Stimulated activated CD8-positive, alpha-beta memory T cell treated with anti-CD3 and anti-CD28 coated beads, Interleukin-2, amount 100 ng/mL, for 1 hour (primary cell): ENCODE measurements around the gene OXER1.

Experiments
- DNase-seq, 2 donors: peaks; one replicate each; pipeline ENCODE4 v3.0.0-alpha.2; 2020; ENCODE audit warnings: low read depth in 2 of 2

The OXER1 gene

GRCh38 chr2:42794271-42795046, 30.5 kb upstream of the OXER1 start:
- DNase-seq, result no peak

DNA sequence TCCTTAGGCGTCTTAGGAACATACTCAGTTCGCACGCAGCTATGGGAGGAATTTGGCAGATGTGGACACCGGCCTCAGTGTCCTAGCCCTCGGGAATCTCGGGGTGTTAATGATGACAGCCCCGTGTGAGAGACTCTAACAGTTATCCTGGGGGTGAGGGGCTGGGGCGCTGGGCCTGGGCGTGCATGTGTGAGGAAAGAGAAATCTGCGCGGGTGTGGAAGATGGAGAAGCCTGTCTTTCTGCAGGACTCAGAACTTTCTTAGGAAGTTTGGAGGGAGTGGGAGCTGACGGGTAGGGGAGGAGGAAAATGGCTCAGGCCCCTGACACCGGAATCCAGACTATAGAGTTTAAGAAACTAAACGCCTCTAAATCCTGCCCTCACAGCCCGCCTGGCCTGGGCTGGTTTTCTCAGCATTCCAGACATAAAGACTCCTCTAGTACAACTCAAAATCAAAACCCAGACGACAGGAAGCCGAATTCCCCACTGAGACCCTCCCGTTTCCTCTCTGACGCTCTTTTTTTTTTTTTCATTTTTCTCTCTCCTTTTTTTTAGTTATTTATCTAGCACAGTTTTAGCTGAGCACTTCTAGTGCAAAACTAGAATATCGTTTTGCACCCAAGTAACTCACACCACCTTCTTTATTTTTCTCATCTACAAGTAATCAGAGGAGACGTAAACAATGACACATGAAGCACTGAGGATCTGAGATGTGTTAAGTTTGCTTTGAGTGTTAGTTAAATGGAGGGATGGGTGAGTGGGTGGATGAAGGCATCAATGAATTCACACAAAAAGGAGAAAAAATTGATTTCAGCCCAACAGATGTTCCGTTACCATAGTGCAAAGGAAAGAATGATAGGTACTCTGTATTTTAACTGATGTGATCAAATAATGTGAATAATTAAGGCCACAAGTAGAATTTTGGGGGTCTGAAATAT, 29.7 kb upstream of the OXER1 start:
- DNase-seq, result no peak

DNA sequence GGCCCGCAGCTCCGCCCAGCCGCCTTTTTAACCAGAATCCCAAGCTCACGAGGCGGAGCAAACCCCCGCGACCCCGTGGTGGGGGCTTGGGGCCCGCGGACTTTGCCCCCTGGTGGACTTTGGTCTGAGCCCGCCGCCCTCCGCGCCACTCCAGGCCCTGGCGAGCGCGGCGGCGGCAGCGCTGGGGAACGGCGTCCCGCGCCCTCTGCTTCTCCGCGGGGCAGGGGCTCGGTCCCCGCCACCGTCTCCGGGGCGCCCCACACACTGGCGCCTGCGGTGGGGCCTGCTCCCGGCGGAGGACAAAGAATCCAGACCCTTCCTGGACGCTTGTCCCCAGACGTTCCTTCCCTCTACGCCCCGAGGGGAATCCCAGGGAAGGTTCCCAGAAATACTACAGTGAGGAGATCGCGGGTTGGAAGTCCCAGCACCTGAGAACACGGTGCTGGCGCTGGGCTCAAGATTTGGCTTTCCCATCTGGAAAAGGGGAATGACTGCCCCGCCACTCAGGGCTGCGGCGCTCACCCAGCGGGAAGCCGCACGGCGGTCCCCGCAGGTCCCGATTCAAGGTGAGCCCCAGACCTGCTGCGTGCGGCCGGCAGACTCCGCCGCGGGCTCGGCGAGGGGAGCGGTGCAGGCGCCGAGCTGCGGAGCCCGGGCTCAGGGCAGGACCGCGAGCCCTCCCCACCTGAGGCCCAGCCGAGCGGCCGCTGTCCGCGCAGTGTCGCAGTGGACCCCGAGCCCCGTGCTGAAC, 28.8 kb upstream of the OXER1 start, which contains the start of gene HAAO:
Gene HAAO (minus strand): TSS at position 1 of the 751 bp plus-strand sequence. CDS start 47 bp downstream, outside the sequence.
- no peak for DNase-seq

GRCh38 chr2:42792087-42792582, 28.2 kb upstream of the OXER1 start:
- DNase-seq, result no peak

GRCh38 chr2:42791606-42792005, 27.7 kb upstream of the OXER1 start:
- no peak for DNase-seq

DNA sequence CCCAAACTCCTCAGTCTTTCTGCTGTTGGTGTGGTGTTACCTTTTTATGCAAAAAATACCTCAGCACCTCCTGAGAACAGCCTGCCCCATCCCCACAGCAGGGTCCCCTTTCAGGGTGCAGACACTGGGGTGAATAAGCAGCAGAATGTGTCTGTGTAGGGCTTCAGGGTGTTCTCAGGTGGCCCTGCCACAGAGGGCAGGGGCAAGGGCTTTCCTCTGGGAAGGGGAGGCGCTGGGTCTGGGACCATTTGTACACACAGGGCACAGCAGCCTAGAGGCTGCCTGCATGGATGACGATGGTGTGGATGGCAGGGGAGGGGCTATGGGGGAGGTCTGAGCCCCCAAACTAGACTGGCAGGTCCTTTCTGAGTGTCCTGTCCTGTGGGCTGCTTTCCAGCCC, 25.8 kb upstream of the OXER1 start:
- no peak for DNase-seq

GRCh38 chr2:42788882-42789281, 24.9 kb upstream of the OXER1 start:
- DNase-seq, result no peak

- no peak for DNase-seq
These were observed 24.5 kb upstream of the OXER1 start for GRCh38 chr2:42788478-42788793.

DNA sequence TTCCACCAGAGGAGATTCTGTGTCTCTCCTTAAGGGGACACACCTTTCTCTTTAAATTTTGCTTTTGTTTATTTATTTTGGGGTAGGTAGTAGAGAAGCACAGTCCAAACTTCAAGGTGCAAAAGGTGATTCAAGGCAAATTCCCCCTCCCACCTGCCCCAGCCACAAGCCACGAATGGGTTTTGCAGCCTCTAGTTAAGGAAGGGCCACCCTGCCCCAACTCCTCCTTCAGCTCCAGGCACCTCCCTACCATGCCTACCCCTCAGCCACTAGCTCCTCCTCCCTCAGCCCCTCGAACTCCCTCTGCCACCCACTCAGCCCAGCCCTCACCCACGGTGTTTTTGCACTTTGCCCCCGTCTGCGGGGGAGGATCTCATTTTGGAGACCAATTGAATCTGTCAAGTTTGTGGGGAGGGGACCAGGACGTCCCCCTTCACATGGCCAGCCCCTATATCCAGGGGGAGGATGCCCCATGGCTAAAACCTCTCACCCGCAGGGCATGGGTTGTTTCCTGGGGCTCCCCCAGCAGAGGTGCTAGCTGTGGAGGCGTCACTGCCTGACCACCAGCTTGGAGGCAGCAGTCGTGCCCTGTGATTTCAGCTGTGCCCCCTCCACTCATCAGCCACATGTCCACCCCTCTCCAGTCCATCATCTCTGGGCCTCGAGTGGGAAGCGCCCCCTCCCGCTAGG, 24.0 kb upstream of the OXER1 start:
- DNase-seq, result no peak

DNA sequence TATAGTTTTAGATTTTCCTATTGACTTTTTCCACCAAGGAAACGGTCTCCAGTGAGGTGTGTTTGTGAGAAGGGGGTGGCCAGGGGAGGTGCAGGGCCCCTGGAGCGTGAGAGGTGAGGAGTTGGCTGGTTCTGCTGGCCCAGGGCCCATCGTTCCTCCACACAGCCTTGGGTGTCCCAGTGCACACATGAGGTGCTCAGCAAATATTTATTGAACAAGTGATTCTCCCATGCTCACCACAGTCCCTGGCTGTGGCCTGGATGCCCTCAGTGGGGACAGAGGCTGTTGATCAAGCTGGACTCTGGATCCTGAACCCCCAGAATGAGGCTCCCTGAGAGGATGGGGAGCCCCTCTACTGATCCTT, 23.5 kb upstream of the OXER1 start:
- DNase-seq, result no peak

- DNase-seq, result no peak
These were observed 22.8 kb upstream of the OXER1 start for GRCh38 chr2:42786561-42787345.

DNA sequence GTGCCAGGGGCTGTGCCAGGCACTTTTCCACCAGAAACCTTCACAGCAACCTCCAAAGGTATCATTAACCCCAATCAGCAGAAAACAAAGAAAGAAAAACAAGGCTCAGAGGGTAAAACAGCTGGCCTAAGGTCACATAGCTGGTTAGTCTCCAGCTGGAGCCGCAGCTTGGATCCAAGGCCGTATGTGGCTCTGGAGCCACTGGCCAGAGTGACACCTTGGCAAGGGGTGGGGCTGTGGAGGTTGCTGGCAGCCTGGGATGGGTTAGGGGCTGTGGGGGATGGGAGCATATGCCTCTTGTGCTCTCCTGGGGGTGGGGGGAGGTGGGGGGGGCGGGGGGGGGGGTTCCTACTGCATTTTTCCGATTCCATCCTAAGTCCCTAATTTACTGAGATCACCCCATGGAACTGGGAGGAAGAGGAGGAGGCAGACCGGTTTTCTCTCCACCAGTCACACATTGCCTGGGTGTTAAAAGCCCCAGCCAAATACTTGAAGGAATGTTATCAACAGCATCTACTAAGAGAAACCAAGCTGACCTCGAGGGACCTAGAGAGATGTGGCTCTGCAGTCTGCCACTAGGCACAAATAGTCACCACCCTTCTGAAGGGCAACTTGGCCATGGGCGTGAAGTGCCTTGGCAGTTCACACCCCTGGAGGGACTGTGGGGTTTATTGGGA, 20.4 kb upstream of the OXER1 start:
- no peak for DNase-seq

GRCh38 chr2:42783511-42783910, 19.6 kb upstream of the OXER1 start:
- no peak for DNase-seq

- no peak for DNase-seq
These were observed 17.2 kb upstream of the OXER1 start for GRCh38 chr2:42781181-42781580.

- DNase-seq, result no peak
These were observed 14.2 kb upstream of the OXER1 start for GRCh38 chr2:42777883-42778805.

DNA sequence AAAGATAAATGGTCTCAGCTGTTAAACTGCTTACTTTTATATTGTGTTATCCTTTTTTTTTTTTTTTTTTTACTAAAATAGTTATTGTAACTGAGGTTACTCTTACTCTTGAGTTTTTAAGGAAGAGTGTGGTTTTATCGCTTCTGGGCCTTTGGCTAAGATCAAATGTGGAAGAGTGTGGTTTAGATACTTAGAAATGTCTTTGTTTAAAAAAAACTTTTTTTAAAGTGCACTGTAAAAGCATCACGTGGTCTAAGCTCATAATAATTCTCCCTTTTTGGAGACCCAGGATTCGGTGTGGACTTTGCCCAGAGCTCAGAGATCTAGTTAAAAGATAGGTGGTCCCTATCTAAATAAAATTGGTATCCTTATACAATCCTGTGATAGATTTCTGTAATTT, 11.9 kb upstream of the OXER1 start:
- no peak for DNase-seq

DNA sequence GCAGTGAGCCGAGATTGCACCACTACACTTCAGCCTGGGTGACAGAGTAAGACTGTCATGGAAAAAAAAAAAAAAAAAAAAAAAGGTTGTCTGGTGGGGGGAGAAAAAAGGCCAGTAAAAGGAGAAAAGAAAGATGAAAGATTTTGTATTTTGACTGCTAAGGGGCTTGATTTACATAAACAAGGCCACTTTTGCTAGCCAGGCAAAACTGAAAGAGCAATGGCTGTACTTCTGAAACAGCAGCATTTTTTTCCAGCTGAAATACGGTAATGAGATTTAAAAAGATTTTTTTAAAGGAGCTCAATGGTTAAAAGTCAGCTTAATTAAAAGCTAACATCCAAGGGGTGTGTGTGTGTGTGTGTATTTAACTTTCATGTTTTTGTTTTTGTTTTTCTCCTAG, 11.3 kb upstream of the OXER1 start:
- DNase-seq, result no peak

DNA sequence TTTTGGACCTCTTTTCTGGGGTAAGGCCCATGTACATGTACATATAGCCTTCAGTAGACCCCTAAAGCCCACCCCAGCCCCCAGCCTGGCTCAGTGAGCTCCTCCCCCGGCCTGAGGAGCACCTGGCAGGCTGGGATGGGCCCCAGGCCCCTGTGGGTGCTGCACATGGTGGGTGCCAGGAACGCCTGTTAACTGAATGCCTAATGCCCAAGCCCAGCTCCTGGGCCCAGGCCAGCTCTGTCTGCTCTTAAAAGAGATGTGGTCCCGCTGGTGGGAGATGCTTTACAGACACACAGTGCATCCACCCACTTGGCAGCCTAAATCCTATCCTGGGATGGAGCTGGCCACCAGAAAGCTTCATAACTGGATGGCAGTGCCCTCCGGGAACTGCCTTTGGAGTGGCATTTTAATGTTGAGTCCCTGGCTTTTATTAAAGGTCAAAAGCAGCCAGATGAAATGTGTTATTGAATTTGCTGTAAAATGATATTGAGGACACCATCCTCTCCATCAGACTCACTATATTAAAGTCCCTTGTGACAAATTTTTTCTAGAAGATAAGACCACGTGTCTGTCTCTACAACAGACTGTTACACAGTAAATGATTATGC, 7.7 kb upstream of the OXER1 start:
- no peak for DNase-seq
